ENCODE measurements around the gene SORCS1.

Gene SORCS1

DNA sequence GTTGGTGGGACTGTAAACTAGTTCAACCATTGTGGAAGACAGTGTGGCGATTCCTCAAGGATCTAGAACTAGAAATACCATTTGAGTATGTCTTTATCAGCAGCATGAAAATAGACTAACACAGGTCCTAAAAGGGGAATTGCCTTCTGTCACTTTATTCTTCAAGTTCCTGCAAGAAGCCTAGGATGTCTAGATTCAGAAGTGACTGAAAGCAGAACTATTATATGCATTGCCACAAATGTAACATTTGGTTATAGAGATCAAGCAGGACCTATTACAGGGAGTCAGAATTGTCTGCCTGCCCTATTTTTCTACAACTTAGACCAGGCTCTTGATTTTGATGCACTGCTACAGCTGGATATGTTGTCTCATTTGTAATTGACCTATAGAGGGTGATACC lies 364.7 kb downstream of the SORCS1 start:
- DNase-seq, result no peak

DNA sequence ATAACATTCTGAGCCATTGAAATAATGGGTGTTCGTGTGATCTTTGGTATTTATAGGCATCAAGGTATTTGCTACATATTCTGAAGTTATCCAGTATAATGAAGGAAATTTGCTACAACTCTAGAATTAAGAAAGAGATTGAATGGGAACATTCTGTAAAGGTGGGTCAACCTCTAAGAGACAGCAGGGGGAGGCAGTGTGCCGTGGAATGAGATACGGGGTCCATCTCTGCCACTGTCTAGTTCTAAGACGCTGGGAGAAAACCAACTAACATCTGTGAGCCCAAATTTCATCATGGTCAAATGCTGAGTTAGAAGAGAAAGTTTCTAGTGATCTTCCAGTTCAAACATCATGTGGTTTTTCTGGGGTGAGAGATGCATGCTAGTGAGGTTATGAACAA lies 368.9 kb downstream of the SORCS1 start:
- no peak for DNase-seq

DNA sequence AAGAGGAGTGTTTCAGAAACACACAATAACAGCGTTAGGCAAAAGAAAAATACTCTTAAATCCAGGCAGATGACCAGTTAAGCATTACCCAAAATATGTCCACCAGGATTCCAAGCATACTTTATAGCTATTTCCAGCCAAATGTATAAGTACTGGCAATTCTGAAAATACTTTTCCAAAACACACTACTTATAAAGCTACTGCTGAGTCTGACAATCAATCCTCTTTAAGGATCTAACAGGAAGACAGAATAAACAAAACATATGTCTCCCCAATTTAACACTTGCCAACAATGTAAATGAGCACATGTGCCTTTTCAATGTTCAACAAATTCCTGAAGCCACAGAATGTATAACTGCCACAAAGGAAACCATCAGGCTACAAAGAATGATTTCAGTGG lies 370.9 kb downstream of the SORCS1 start:
- DNase-seq, result no peak

DNA sequence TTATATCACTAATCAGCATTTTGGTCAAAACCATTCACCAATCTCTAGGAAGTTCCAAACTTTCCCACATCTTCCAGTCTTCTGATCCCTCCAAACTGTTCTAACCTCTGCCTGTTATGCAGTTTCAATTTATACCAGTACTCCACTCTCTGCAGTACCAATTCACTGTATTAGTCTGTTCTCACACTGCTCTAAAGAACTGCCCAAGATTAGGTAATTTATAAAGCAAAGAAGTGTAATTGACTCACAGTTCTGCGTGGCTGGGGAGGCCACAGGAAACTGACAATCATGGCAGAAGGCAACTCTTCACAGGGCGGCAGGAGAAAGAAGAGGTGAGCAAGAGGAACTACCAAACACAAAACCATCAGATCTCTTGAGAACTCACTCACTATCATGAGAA lies 374.9 kb downstream of the SORCS1 start:
- no peak for DNase-seq

DNA sequence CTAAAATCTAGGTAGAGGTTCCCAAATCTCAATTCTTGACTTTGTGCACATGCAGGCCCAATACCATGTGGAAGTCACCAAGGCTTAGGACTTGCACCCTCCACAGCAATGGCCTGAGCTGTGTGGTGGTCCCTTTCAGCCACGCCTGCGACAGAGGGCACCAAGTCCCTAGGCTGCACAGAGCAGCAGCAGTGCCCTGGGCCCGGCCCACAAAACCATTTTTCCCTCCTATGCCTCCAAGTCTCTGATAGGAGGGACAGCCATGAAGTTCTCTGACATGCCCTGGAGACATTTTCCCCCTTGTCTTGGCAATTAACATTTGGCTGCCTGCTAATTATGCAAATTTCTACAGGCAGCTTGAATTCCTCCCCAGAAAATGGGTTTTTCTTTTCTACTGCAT lies 375.5 kb downstream of the SORCS1 start:
- DNase-seq, result no peak

DNA sequence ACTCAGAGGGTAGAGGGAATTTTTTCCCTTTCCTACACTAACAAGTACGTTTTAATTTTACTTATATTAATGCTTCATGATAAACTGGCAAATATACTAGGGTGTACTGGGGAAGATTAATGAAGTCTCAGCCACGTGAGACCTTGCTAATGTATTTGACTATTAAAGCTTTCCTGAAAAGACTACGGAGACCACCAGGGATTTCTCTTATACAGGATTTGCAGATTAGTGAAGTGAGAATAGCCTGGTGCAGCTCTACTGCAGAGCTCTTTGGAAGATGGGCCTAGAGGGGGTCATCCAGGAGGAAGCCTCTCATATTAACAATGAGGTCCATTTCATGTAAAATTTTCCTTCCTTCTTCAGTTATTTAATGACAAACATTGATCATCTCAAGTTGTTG lies 379.0 kb downstream of the SORCS1 start:
- DNase-seq, result no peak

DNA sequence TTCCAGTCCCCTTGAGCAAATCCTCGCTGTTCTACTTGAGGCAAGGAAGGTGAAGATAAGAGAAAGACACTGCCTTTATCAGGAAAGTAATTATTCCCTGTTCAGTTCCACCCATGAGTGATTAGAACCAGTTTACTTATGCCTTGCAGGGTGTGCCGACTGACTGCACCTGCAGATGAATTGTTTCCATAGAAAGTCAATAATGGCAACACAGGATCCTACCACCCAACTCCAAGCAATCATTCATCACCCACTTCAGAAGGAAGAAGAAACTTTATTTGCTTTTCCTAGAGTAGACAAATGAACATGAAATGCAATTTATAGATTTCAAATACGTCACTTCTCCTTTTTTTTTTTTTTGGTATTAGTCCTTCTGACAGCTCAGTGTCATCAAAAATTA lies 383.9 kb downstream of the SORCS1 start:
- DNase-seq, result no peak

DNA sequence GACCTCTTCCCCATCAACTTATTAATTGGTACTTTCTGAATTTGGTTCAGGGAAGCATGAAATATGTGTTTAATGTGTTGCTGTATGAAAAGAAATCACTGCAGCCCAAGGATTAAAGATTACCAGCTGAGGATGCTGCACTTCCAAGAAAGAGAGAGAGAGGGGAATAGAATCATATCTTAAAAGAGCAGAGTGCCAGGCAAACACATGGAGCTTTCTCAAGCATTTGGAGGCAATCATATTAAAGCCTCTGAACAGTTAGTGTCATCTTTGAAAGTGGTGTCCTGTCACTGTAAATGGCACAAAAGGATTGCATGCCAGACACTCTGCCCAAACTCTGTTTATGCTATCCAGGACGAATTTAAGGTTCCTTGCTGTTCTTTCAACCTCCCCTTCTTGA lies 386.7 kb downstream of the SORCS1 start:
- no peak for DNase-seq

DNA sequence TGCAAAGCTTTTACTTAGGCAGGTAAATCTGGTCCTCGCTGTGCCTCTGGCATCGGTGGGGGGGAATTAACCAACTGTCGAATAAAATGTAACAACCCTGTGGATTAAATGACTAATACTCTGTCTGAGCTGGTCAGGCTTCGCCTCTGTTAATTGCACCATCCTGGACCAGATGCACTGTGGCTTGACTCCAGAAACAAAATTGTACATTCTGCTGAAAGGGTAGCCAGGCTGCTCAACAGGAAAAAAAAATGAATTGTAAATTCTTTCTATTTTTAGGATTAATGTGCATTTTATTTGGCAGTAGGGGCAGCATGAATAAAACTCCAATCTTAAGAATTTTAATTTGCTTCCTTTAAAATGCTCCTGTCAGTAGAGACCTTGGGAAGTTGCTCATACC lies 389.4 kb downstream of the SORCS1 start:
- no peak for DNase-seq

DNA sequence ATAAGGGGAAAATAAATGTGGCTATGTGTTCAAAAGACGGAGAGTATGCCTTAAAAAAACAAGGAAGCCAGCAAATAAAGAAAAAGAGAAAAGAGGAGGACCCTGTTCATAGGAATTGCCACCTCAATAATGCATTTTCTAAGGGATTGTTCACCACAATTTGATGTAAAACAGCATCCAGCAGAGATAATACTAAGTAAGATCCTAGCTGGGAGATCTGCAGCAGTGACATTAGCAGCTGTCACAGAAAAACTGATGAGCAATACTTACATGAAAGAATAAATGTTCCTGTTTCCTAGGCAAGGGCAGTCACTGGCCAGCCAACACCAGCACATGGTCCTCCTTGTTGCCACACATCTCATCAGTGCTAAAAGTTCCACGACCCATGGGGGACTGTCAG lies 391.5 kb downstream of the SORCS1 start:
- no peak for DNase-seq

DNA sequence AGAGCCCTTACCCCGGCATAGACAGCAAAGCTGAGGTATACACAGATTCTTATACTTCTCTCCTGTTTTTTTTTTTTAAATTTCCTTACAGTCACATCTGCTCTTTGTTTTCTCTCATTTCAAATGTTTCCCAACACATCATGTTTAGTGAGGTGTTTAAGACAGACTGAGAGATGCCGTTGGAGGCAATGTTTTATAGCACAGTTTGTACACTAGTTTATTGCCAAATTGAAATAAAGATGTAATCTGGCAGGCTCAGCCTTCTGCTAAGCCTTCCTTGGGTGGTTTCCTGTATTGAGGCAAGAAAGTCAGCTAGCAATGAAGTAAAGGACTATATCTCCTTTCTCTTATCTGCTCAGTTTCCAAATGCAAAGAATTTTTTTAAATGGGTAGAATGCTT lies 393.4 kb downstream of the SORCS1 start:
- DNase-seq, result no peak

DNA sequence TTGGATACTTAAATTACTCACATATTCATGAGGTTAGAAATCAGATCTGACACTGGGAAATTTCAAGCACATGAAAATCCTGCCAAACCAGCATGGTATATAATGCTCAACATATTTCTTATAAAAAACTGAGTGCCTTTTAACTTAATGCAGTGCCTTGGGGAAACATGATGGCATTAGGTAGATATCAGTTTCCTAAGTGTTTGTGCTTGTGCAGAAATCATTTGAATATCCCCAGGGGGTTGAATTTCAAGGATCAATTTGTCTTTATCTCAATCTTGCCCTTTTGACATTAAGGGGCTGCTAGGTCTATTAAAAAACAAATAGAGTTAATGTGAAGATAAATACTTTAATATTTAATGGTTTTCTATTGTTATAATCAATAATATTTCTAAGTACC lies 396.3 kb downstream of the SORCS1 start:
- DNase-seq, result no peak

DNA sequence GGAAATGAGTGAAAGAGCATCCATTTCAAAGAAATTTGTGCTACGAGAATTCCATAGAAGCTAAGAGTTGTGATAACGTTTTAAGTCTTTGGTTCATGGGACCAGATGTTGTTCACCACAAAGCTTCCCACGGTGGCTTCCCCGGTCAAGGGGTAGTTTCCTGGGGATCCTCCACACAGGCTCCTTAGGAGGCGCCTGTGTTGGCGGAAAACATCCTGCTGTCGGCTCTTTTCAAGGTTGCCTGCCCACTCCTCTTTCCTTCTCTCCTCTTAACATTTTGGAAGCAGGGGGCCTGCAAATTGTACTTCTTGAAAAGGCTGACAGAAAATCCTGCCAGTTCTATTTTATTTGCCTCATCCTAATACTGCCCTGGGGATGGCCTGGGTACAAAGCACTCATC lies 398.6 kb downstream of the SORCS1 start:
- DNase-seq, result no peak

DNA sequence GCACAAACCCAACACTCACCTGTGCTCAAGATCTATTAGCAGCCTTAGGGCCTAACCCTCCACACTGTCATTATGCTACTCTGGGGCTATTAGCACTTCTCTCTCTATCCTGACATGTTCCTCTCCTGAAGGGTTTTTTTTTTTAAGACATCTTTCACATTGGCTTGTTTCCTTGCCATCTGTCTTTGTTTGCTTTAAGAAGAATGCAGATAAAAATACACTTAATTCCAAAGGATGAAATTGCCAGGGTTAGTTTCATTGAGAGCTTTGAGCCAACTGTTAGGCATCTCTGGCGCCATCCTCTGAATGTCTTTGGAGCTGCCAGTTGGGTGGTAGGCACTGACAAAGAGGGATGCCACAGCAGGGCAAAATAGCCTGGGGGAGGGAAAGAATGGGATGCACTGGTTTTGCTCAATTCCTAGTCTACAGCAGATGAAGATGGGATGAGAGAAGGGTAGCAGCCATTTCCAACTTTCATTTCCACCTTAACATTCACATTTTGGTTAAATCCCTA lies 399.2 kb downstream of the SORCS1 start:
- no peak for DNase-seq

DNA sequence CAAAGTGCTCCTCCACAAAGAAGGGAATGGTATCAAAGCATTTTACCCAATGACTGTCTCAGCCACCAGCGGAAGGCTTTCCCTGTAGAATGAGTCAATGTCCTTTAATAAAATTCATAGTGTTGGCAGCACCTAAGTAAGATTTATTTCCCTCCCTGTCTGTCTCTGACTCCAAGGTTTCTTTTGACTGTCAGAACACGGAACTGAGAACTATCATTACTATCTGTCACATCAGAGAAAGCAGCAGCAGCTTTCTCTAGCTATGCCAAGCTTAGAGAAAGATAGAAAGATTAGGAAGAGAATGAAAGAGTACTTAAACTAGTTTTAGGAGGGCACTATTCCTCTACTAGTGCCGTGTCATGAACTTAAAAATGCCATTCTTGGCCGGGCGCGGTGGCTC lies 400.1 kb downstream of the SORCS1 start:
- no peak for DNase-seq

DNA sequence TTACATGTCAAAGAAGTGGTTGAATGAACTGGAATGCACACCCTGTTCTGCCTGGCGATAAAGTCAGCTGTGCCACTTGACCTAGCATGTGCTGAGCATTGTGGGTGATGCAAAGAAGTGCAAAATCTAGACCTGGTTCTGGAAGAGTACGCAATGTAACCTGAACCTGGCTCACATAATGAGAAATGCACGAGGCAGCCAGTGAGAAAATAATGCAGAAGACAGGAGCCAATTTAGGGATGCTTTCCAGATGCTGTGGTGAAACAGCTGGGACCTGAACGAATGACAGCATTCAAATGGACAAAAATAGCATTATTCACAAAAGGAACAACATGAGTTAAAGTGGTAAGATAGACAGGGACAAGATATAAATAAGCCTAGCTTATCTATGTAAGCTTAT lies 402.6 kb downstream of the SORCS1 start:
- DNase-seq, result no peak

DNA sequence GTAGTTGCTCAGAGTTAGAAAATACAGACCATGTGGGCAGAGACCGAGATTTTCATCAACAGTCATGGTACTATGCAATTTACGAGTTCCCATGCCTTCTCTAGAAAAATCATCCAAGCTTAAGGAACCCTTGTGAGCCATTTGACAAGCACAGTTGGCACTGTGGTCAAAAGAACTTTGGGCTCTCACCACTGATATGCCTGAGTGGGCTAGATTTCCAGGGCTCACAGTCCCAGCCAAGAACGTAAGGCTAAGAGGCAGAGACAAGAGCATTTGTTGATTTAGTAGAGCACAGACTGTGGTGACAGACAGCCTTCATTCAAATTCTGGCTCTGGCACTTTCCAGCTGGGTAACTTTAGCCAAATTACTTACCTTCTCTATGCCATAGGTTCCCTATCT lies 407.0 kb downstream of the SORCS1 start:
- DNase-seq, result no peak

DNA sequence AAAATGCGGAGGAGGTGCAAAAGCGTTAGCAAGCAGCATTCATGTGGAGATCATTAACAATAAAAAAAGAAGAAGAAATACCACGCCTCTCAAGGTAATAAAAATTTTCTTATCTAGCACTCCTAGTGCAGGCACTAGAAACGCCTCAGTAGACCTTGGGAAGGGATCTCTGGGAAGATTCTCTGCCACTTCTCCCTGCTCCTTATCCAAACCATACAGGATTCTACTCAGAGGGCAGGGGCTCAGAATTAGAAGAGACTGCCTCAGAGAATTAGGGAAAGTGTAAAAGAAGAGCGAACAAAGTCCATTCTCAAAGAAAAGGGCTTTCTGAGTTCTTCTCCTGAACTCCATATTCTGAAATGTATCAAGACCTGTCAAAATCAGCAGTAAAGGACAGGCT lies 413.4 kb downstream of the SORCS1 start:
- no peak for DNase-seq

DNA sequence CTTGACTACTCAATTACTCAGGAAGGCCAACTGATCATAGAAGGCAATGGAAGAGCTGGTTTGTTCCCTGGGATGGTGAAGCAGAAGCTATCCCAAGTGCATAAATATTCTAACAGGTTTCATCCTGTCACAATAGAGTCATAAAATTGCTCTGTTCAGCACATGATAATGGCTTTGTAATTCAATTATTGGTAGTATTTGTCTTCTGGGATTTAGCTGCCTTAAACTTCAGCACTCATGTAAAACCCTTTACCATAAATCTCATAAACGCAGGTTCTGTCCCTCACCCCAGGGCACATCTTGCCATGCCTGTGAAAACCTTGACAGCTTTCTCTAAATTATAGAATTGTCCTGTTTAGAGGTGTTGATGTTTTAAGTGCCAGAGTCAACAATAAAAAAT lies 417.6 kb downstream of the SORCS1 start:
- no peak for DNase-seq

DNA sequence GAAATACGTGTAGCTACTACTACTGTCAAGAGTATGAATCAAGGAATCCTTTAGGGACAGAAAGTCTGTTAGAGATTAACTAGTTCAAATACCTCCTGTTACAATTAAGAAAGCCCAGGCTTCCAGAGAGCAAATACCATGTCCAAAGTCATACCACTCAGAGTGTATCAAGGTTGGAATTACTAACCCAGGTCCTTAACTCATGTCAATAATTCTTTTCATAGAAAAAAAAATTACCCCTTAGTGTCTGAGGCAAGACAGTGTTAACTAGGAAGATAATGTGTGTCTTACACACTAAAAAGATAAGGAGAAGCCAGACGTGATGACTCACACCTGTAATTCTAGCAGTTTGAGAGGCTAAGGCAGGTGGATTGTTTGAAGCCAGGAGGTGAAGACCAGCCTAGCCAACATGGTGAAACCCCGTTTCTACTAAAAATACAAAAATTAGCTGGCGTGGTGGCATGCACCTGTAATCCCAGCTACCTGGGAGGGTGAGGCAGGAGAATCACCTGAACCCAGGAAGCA lies 423.4 kb downstream of the SORCS1 start:
- no peak for DNase-seq

DNA sequence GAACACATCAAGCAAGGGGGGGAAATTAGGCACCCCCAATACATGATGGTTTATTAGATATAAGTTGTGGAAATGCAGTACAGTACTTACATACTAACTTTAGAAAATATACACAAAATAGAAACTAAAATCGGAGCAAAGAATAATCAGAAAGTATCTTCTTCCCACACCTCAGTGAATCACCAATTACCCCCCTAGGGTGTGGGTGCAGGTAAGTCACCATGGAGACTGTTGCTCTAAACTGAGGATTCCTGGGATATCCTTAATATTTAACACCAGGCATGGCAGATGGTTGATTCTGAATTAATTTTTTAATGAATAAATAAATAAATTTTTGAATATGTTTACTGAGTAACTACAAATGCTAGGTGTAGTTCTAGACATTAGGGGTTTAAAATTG lies 424.4 kb downstream of the SORCS1 start:
- DNase-seq, result no peak

DNA sequence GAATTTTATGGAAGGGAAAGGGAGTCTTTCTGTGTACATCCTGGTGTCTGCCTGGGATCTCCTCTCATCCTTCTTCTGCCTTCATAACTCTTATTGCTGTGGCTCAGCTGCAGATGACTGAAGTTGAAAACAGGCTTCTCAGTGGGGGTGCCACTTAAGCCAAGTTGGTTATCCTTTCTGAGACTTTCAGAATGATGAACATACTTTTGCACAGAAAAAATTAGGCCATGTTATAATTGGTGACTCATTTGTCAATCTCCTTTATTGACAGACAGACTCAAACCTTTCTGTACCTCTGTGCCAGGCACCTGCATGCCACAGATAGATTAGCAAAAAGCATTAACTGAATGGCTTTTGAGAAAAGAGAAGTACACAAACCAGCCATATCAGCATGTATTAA lies 430.3 kb downstream of the SORCS1 start:
- DNase-seq, result no peak

DNA sequence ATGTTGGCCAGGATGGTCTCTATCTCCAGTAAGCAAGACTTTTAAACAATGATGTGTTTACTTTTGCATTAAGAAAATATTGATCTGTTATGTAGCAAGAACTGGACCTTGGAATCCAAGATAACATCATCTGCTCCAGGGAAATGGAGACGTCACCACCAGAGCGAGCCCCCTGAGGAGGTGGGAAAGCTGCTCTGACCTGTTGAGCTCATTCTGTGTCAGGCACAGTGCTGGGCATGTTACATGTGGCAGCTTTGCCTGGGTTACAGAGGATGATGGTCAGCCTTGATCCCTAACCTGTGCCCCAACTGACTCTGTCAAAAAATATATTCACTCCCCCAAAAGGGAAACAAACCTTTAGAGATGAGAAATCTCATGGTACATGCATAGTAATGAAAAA lies 436.3 kb downstream of the SORCS1 start:
- no peak for DNase-seq

DNA sequence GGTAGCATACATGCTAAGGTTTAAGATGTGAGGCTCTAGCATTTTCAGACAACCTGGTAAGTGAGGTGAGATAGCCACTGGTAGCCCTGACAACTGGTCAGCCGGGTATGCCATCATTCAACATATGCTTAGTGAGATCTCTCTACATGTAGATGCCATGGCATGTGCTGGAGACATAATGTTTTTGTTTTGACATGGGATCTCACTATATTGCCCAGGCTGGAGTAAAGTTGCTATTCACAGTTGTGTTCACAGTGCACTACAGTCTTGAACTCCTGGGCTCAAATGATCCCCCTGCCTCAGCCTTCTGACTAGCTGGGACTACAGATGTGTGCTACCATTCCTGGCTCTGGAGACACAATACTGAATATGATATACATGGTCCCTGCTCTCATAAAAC lies 437.3 kb downstream of the SORCS1 start:
- DNase-seq, result no peak

DNA sequence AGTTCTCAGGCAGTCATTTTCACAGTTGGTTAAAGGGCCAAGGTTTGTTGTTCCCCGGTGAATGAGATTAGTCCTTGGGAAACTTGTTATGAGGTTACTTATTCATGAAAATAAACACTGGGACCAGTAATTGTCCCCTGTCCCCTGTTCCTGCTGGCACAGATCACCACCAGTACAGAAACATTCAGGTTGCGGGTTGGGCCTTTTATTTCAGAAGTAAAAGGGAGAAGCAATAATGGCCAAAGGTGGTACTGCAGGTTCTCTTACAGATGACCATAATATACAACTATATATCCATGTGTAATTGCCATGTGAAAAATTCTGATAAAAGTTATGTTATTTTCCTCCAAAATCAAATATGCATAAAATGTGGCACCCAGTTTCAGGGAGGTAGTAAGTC lies 442.0 kb downstream of the SORCS1 start:
- DNase-seq, result no peak

DNA sequence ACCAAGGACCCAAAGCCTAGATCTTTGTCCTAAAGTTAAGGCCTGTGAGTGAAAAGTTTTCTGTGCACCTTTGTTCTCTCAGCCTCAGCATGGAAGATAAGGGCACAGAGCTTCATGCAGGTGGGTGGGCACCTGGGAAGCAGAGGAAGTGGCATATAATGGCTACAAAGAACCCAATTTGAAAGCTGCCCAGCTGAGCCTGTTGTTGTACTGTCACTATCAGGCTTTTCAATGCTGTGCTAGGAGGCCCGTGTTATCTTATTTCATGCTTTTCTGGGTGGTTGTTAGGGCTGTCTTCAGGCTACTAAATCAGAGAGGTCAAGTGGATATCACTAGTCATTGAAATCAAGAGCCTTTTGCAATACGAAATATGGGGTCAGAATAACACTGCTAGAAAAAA lies 443.8 kb downstream of the SORCS1 start:
- DNase-seq, result no peak
